HCT116 (cell line): ENCODE data around the gene CDK16. TPM values are rescaled to one million over a fixed set of nuclear protein-coding genes. Genes with fewer than 3 reads are reported as not detected.
A peak's percentile ranks its signal among the peaks of the same experiment; 100 is the strongest.

Experiments used
- ATAC-seq: fragments of 200-7000 bp; cut with Tn5 transposase; 2 replicates; pipeline ENCODE4 v1.9.1; 2020; ENCODE audit warnings: mild to moderate bottlenecking, moderate library complexity
- BruUV-seq: library from RNA; stranded (reverse); fragments of 400-500 nt; replicated peaks from 2 replicates; lab custom pipeline; 2021; lab: Mats Ljungman, UMichigan
- CTCF ChIA-PET: fragments of 300-600 bp; sonication (Branson Sonifier 250); formaldehyde crosslinking; loops from one replicate; lab custom pipeline; 2021; ENCODE audit warnings: antibody characterized with exemption; lab: Charles Lee
- POLR2A ChIA-PET: fragments of 300-600, 350-600 bp; sonication (Branson Sonifier 250); formaldehyde crosslinking; loops from one replicate; lab custom pipeline; 2021; ENCODE audit warnings: antibody characterized with exemption; lab: Charles Lee
- RAD21 ChIA-PET, 2 experiments: fragments of 300-600 bp; sonication (Branson Sonifier 250); formaldehyde crosslinking; loops; one replicate each; lab custom pipeline; 2023; ENCODE audit warnings: low total read pairs in 2 of 2; ENCODE audit not compliant: uncharacterized antibody in 2 of 2, unreplicated experiment in 2 of 2, low non-redundant PET in 1 of 2; lab: Charles Lee
- DNase-seq: peaks from one replicate; pipeline ENCODE4 v3.0.0-alpha.2; 2010; ENCODE audit warnings: low read depth, low spot score
- H2AFZ ChIP-seq: fragments of 200-600 bp; shearing (Covaris generic), sonication (generic); 2 replicates; pipeline ENCODE4 v1.6.1; 2017; ENCODE audit warnings: low read depth, mixed run types, mixed read lengths, antibody characterized with exemption, low read length; ENCODE audit not compliant: poor library complexity, severe bottlenecking
- H3K27ac ChIP-seq: 2 replicates; pipeline ENCODE4 v1.5.1; 2012; ENCODE audit warnings: low read depth, low read length
- H3K27me3 ChIP-seq: fragments of 200-600 bp; sonication (generic); 2 replicates; pipeline ENCODE4 v1.6.1; 2016; ENCODE audit warnings: mixed run types, low read length, mixed read lengths; ENCODE audit not compliant: insufficient read depth
- H3K36me3 ChIP-seq, 2 experiments: fragments of 200-500 bp in 1 of 2; fragments of 200-600 bp in 1 of 2; sonication (Bioruptor generic) in 1 of 2; sonication (generic) in 1 of 2; 2 replicates each; pipeline versions ENCODE4 v1.5.1 to v1.6.1; 2014 to 2016; ENCODE audit warnings: low read length in 2 of 2, inconsistent platforms in 1 of 2, mixed read lengths in 1 of 2, mixed run types in 1 of 2; ENCODE audit not compliant: insufficient read depth in 2 of 2, control insufficient read depth in 1 of 2
- H3K4me1 ChIP-seq, 2 experiments: fragments of 200-600 bp in 1 of 2; sonication (generic) in 1 of 2; 2 replicates each; pipeline versions ENCODE4 v1.5.1 to v1.6.1; 2012 to 2017; ENCODE audit warnings: low read length in 2 of 2, inconsistent platforms in 1 of 2, mild to moderate bottlenecking in 1 of 2, mixed read lengths in 1 of 2, mixed run types in 1 of 2, moderate library complexity in 1 of 2; ENCODE audit not compliant: insufficient read depth in 2 of 2, control insufficient read depth in 1 of 2
- H3K4me2 ChIP-seq: fragments of 200-600 bp; sonication (generic); 2 replicates; pipeline ENCODE4 v1.6.1; 2017; ENCODE audit warnings: mixed run types, low read length, mixed read lengths
- H3K4me3 ChIP-seq, 2 experiments: fragments of 200-600 bp in 1 of 2; sonication (generic) in 1 of 2; replicated peaks in 1 of 2; 2 replicates each; pipeline ENCODE4 v1.5.1; 2011 to 2016; ENCODE audit warnings: low read length in 2 of 2, control low read depth in 1 of 2, low read depth in 1 of 2, mild to moderate bottlenecking in 1 of 2, mixed read lengths in 1 of 2, mixed run types in 1 of 2
- H3K79me2 ChIP-seq: fragments of 200-600 bp; sonication (generic); 2 replicates; pipeline ENCODE4 v1.6.1; 2017; ENCODE audit warnings: mild to moderate bottlenecking, mixed run types, low read length, moderate library complexity, mixed read lengths; ENCODE audit not compliant: insufficient read depth
- H3K9ac ChIP-seq: fragments of 200-600 bp; sonication (generic); 2 replicates; pipeline ENCODE4 v1.6.1; 2016; ENCODE audit warnings: low read length, mixed read lengths
- H3K9me2 ChIP-seq: fragments of 200-600 bp; sonication (generic), shearing (Covaris generic); 2 replicates; pipeline ENCODE4 v1.6.1; 2017; ENCODE audit warnings: mixed run types, mild to moderate bottlenecking, moderate library complexity; ENCODE audit not compliant: insufficient read depth
- H3K9me3 ChIP-seq, 2 experiments: fragments of 200-500 bp in 1 of 2; fragments of 200-600 bp in 1 of 2; sonication (Bioruptor generic) in 1 of 2; sonication (generic) in 1 of 2; 2 replicates each; pipeline ENCODE4 v1.6.1; 2014 to 2017; ENCODE audit warnings: low read length in 2 of 2, mixed read lengths in 2 of 2, inconsistent platforms in 1 of 2, low read depth in 1 of 2, mild to moderate bottlenecking in 1 of 2, mixed run types in 1 of 2, moderate library complexity in 1 of 2; ENCODE audit not compliant: control insufficient read depth in 1 of 2, insufficient read depth in 1 of 2
- H4K20me1 ChIP-seq: fragments of 200-600 bp; sonication (generic), shearing (Covaris generic); 2 replicates; pipeline ENCODE4 v1.6.1; 2017; ENCODE audit warnings: mixed run types, mild to moderate bottlenecking, moderate library complexity; ENCODE audit not compliant: insufficient read depth
- POLR2A ChIP-seq: IDR thresholded peaks from 2 replicates; pipeline ENCODE4 v1.7.0; 2011; ENCODE audit warnings: borderline replicate concordance; ENCODE audit not compliant: insufficient read depth, insufficient read length; ENCODE audit errors: extremely low read depth
- REST ChIP-seq: IDR thresholded peaks from 2 replicates; pipeline ENCODE4 v1.6.1; 2012; ENCODE audit warnings: low read depth
- ZFX ChIP-seq: fragments of 450-650 bp; IDR thresholded peaks from 2 replicates; pipeline ENCODE4 v1.6.1; 2017
- intact Hi-C: fragments of 100-400 bp; cut with micrococcal nuclease; formaldehyde crosslinking; loops from 2 replicates; pipeline ENCODE4 v1.10.0; 2022
- total RNA-seq: library from RNA; stranded (reverse); gene quantifications from one replicate; pipeline ENCODE4 v1.2.1, GENCODE V29; 2021; ENCODE audit not compliant: unreplicated experiment

The CDK16 gene
- total RNA-seq, 1 experiment from 2014 or later = 131 TPM

- Histone ChIP-seq H3K36me3 (peaks cover 0 to 10% of the 10 kb centered on the region in 2 experiments; a peak in 2 of 4 replicates), H3K27me3 (no peaks in the 10 kb centered on the region), H3K4me3 (peak overlapping the region; percentile 73 to 82), H3K9me2 (no peaks in the 10 kb centered on the region), H3K9ac (peak overlapping the region; percentile 93), H3K4me2 (peak overlapping the region; percentile 85), H3K79me2 (peaks cover 45% of the 10 kb centered on the region), H4K20me1 (no peaks in the 10 kb centered on the region), H3K27ac (peak overlapping the region; percentile 95), H3K4me1 (peaks cover 6 to 20% of the 10 kb centered on the region in 2 experiments; a peak in 3 of 4 replicates), H2AFZ (no peak overlapping the region), H3K9me3 (no peaks in the 10 kb centered on the region)
- TF ChIP-seq REST = no peak
- peak; percentile 50 for TF ChIP-seq ZFX
- TF ChIP-seq POLR2A = peak; percentile 0
- BruUV-seq = no TSS peak
- intact Hi-C loops = loop anchor here (2.0 to 5.0 kb wide), 2 partner anchors 14 to 93 kb away; partner anchors contain the start of gene USP11
- ChIA-PET CTCF (no interaction called here), RAD21 (interaction anchor here in 1 of 2 experiments (0.6 kb wide), 1 partner anchor 93 kb away, joined by 6 read pairs; no protein-coding TSS in a partner anchor), POLR2A (no interaction called here)
- DNase-seq (no peak), ATAC-seq (0 out of 2 replicates have a peak, but pooled peaks have one; percentile 4)
Measured at GRCh38 chrX:47218920-47219815, 687 bp downstream of the CDK16 start.
